B cell (primary cell): Measurements from ENCODE around the gene CFAP53.

Experiments used
- EZH2 ChIP-seq: IDR thresholded peaks from 2 replicates; pipeline ENCODE4 v1.6.1; 2012; ENCODE audit warnings: borderline replicate concordance, low read depth, mild to moderate bottlenecking, moderate library complexity, low read length; ENCODE audit not compliant: insufficient read depth, poor library complexity, severe bottlenecking
- TF ChIP-seq, protein P1 (sequence below): fragments of 200-600 bp; IDR thresholded peaks from one replicate; pipeline ENCODE4 v1.8.0; 2022; ENCODE audit warnings: antibody characterized with exemption, mild to moderate bottlenecking

DNA sequence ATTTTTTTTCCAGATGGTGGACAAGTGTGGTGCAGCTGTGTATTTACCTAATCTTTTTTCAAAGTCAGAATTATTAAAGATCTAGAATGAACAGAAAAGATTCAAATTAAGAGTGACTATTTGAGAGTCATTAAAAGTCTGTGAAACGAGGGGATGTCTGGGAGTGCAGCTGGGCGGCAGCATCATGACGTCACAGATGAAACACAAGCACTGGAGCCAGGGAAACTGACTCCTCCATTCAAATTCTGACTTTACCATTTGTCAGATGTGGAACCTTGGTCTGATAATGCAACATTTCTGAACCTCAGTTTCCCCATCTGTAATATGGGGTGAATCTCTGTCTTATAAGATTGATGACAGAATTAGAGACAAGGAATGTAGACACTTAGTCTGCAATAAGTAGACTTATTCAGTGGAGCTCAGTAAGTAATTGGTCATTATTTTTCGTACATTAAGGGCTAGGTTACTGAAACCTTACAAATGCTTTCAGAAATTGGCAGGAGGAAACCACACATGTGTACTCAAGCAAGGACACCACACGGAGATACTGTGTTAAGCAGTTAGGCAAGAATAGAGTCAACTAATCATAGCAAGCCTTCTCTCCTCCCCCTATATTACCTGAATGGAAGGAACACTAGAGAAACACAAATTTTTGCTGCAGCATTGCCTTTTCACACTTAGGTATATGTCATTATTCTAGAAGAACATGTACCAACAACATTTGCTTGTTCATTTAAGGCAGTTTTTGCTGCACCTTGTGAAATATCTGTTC is 49.0 kb upstream of the CFAP53 start:
- TF ChIP-seq, protein P1, sequence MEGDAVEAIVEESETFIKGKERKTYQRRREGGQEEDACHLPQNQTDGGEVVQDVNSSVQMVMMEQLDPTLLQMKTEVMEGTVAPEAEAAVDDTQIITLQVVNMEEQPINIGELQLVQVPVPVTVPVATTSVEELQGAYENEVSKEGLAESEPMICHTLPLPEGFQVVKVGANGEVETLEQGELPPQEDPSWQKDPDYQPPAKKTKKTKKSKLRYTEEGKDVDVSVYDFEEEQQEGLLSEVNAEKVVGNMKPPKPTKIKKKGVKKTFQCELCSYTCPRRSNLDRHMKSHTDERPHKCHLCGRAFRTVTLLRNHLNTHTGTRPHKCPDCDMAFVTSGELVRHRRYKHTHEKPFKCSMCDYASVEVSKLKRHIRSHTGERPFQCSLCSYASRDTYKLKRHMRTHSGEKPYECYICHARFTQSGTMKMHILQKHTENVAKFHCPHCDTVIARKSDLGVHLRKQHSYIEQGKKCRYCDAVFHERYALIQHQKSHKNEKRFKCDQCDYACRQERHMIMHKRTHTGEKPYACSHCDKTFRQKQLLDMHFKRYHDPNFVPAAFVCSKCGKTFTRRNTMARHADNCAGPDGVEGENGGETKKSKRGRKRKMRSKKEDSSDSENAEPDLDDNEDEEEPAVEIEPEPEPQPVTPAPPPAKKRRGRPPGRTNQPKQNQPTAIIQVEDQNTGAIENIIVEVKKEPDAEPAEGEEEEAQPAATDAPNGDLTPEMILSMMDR, result no peak
- no peak for TF ChIP-seq EZH2
